GM19023 (cell line): Measurements from ENCODE around the gene OST4.
"Not testable (repeated sequence)": the region's sequence is repeated elsewhere in the genome, so short reads cannot be mapped to it uniquely, and the experiment has no call there.

Experiments
- ATAC-seq: cut with Tn5 transposase; IDR thresholded peaks from one replicate; pipeline ENCODE4 v1.9.1; 2021; ENCODE audit warnings: mild to moderate bottlenecking, moderate library complexity; ENCODE audit not compliant: unreplicated experiment

OST4 gene

GRCh38 chr2:27071277-27071989, at the start of gene OST4:
TSS of gene OST4 (minus strand) at chr2:27071654.
- ATAC-seq: peak; percentile 83

GRCh38 chr2:27119330-27119670, 47.8 kb upstream of the OST4 start:
- not testable (repeated sequence) for ATAC-seq

GRCh38 chr2:27118525-27119329, 47.3 kb upstream of the OST4 start, which contains the start of gene CGREF1:
TSS of gene CGREF1 (minus strand) at chr2:27119128. CDS start at chr2:27104366, 14,762 bp downstream.
- ATAC-seq: no peak

GRCh38 chr2:27117995-27118524, 46.6 kb upstream of the OST4 start:
- no peak for ATAC-seq

- ATAC-seq: no peak
Observed at GRCh38 chr2:27115519-27115918, 44.1 kb upstream of the OST4 start.

GRCh38 chr2:27111392-27112078, 40.1 kb upstream of the OST4 start:
- ATAC-seq: not testable (repeated sequence)

- not testable (repeated sequence) for ATAC-seq
Observed at GRCh38 chr2:27110603-27111352, 39.3 kb upstream of the OST4 start.

GRCh38 chr2:27109083-27109482, 37.6 kb upstream of the OST4 start:
- no peak for ATAC-seq

GRCh38 chr2:27108221-27108620, 36.8 kb upstream of the OST4 start:
- ATAC-seq: no peak

GRCh38 chr2:27105981-27106380, 34.5 kb upstream of the OST4 start:
- no peak for ATAC-seq

GRCh38 chr2:27102329-27102728, 30.9 kb upstream of the OST4 start:
- ATAC-seq: no peak

- ATAC-seq: no peak
Observed at GRCh38 chr2:27100036-27100435, 28.6 kb upstream of the OST4 start.

GRCh38 chr2:27099334-27099955, 28.0 kb upstream of the OST4 start:
- ATAC-seq: no peak

GRCh38 chr2:27097341-27097740, 25.9 kb upstream of the OST4 start:
- no peak for ATAC-seq

- ATAC-seq: no peak
Observed at GRCh38 chr2:27096748-27097297, 25.4 kb upstream of the OST4 start.

GRCh38 chr2:27095745-27096651, 24.5 kb upstream of the OST4 start:
- peak; percentile 58 for ATAC-seq

- ATAC-seq: no peak
Observed at GRCh38 chr2:27095427-27095744, 23.9 kb upstream of the OST4 start.

- ATAC-seq: no peak
Observed at GRCh38 chr2:27094353-27094984, 23.0 kb upstream of the OST4 start.
